GM23338 (cell line): ENCODE data around the gene CADPS2. TPM values are rescaled to one million over a fixed set of nuclear protein-coding genes. Genes with fewer than 3 reads are reported as not detected.
A peak's percentile ranks its signal among the peaks of the same experiment; 100 is the strongest.

Source experiments
- ATAC-seq: fragments of 200-7000 bp; cut with Tn5 transposase; 3 replicates; pipeline ENCODE4 v1.9.1; 2020
- DNase-seq: peaks from one replicate; pipeline ENCODE4 v3.0.0-alpha.2; 2015; ENCODE audit warnings: low spot score
- H2AFZ ChIP-seq: fragments of 200-600 bp; sonication (generic); 2 replicates; pipeline ENCODE4 v1.8.0; 2016; ENCODE audit warnings: antibody characterized with exemption, mild to moderate bottlenecking, moderate library complexity
- H3F3A ChIP-seq: fragments of 200-600 bp; sonication (generic); replicated peaks from 2 replicates; pipeline ENCODE4 v1.8.0; 2017; ENCODE audit warnings: antibody characterized with exemption, mixed run types, low read depth
- H3K27ac ChIP-seq: fragments of 200-600 bp; sonication (generic); 2 replicates; pipeline ENCODE4 v1.6.1; 2016; ENCODE audit warnings: low read depth
- H3K27me3 ChIP-seq: fragments of 200-600 bp; sonication (generic); 2 replicates; pipeline ENCODE4 v1.8.0; 2016; ENCODE audit warnings: mild to moderate bottlenecking, mixed run types, moderate library complexity; ENCODE audit not compliant: insufficient read depth
- H3K36me3 ChIP-seq: fragments of 200-600 bp; sonication (generic); 2 replicates; pipeline ENCODE4 v1.8.0; 2016; ENCODE audit warnings: mild to moderate bottlenecking; ENCODE audit not compliant: insufficient read depth
- H3K4me1 ChIP-seq: fragments of 200-600 bp; sonication (generic); 2 replicates; pipeline ENCODE4 v1.8.0; 2016; ENCODE audit warnings: mild to moderate bottlenecking, moderate library complexity; ENCODE audit not compliant: insufficient read depth
- H3K4me2 ChIP-seq: fragments of 200-600 bp; sonication (generic); 2 replicates; pipeline ENCODE4 v1.7.1; 2017; ENCODE audit warnings: mixed run types
- H3K4me3 ChIP-seq: fragments of 200-600 bp; sonication (generic); 2 replicates; pipeline ENCODE4 v1.6.1; 2016; ENCODE audit warnings: mixed run types
- H3K79me2 ChIP-seq: fragments of 200-600 bp; sonication (generic); replicated peaks from 2 replicates; pipeline ENCODE4 v1.8.0; 2017; ENCODE audit warnings: mild to moderate bottlenecking; ENCODE audit not compliant: insufficient read depth
- H3K9me2 ChIP-seq: fragments of 200-600 bp; sonication (generic); 2 replicates; pipeline ENCODE4 v1.8.0; 2017; ENCODE audit not compliant: insufficient read depth
- H4K20me1 ChIP-seq: fragments of 200-600 bp; sonication (generic); replicated peaks from 2 replicates; pipeline ENCODE4 v1.8.0; 2017; ENCODE audit warnings: mild to moderate bottlenecking; ENCODE audit not compliant: insufficient read depth
- H3K27ac Mint-ChIP-seq: 2 replicates; pipeline ENCODE4 v1.8.0; 2020; ENCODE audit warnings: inconsistent platforms, mild to moderate bottlenecking, moderate library complexity, mixed read lengths
- H3K27me3 Mint-ChIP-seq: 3 replicates; pipeline ENCODE4 v1.8.0; 2022; ENCODE audit warnings: low read depth, mild to moderate bottlenecking, moderate library complexity, mixed read lengths, inconsistent platforms; ENCODE audit not compliant: insufficient read depth, poor library complexity
- H3K36me3 Mint-ChIP-seq: 3 replicates; pipeline ENCODE4 v1.8.0; 2021; ENCODE audit warnings: low read depth, mild to moderate bottlenecking, inconsistent platforms, moderate library complexity, mixed read lengths
- H3K4me1 Mint-ChIP-seq: 3 replicates; pipeline ENCODE4 v1.8.0; 2020; ENCODE audit warnings: mild to moderate bottlenecking, inconsistent platforms, mixed read lengths
- H3K4me3 Mint-ChIP-seq: 3 replicates; pipeline ENCODE4 v1.8.0; 2021; ENCODE audit warnings: moderate library complexity, mild to moderate bottlenecking, inconsistent platforms, mixed read lengths
- H3K9me3 Mint-ChIP-seq: 3 replicates; pipeline ENCODE4 v1.8.0; 2020; ENCODE audit warnings: moderate library complexity, mild to moderate bottlenecking, inconsistent platforms, mixed read lengths
- CTCF ChIP-seq, 2 experiments: fragments of 200-600 bp in 1 of 2; sonication (generic) in 1 of 2; conservative IDR thresholded peaks; 2 replicates each; pipeline versions ENCODE4 v1.5.1 to v1.6.1; 2016 to 2017; ENCODE audit warnings: antibody characterized with exemption in 2 of 2, low read depth in 2 of 2, mild to moderate bottlenecking in 2 of 2, moderate library complexity in 1 of 2
- ETS1 ChIP-seq: IDR thresholded peaks from 2 replicates; pipeline ENCODE4 v1.6.1; 2016; ENCODE audit warnings: antibody characterized with exemption
- JUNB ChIP-seq: IDR thresholded peaks from one replicate; pipeline ENCODE4 v1.6.1; 2016; ENCODE audit warnings: antibody characterized with exemption; ENCODE audit not compliant: unreplicated experiment
- POLR2AphosphoS5 ChIP-seq: IDR thresholded peaks from 2 replicates; pipeline ENCODE4 v1.6.1; 2016; ENCODE audit warnings: antibody characterized with exemption, low read depth
- REST ChIP-seq: IDR thresholded peaks from one replicate; pipeline ENCODE4 v1.6.1; 2018; ENCODE audit warnings: antibody characterized with exemption; ENCODE audit not compliant: unreplicated experiment
- ZNF462 ChIP-seq: fragments of 250-450 bp; sonication (Bioruptor Pico); IDR thresholded peaks from 2 replicates; pipeline ENCODE4 v1.5.0; 2020; ENCODE audit warnings: mild to moderate bottlenecking, moderate library complexity
- polyA plus RNA-seq: library from polyadenylated mRNA; unstranded; fragments of >200 nt; fragmentation: Nextera tagmentation; extraction: Ambion mirVana; gene quantifications from 2 replicates; pipeline ENCODE4 v1.2.1, GENCODE V29; 2016
- total RNA-seq: library from RNA; depleted of rRNA; stranded (reverse); fragments of >200 nt; shearing (Covaris generic); gene quantifications from 2 replicates; pipeline ENCODE4 v1.2.3, GENCODE V29; 2014

Gene CADPS2
- total and polyA plus RNA-seq, 2 experiments from 2014 or later, result 16.3 to 36.9 TPM

GRCh38 chr7:122695816-122696215 is 190.4 kb downstream of the CADPS2 start:
- Histone ChIP-seq H3K36me3 (no peaks in the 10 kb centered on the region), H3F3A (no peaks in the 10 kb centered on the region), H3K4me2 (peak overlapping the region; percentile 19; the same call in 1 of the 2 replicates), H3K4me3 (no peak overlapping the region), H3K4me1 (peaks cover 10% of the 10 kb centered on the region; the same call in 1 of the 2 replicates), H3K27ac (no peak overlapping the region; the same call in 1 of the 2 replicates), H3K9me2 (no peaks in the 10 kb centered on the region), H3K27me3 (no peaks in the 10 kb centered on the region), H3K79me2 (no peaks in the 10 kb centered on the region), H2AFZ (no peak overlapping the region), H4K20me1 (no peaks in the 10 kb centered on the region)
- Mint-ChIP-seq H3K4me1 (peaks cover 14% of the 10 kb centered on the region), H3K27ac (no peak overlapping the region), H3K4me3 (no peak overlapping the region), H3K36me3 (peaks cover 17% of the 10 kb centered on the region), H3K27me3 (no peaks in the 10 kb centered on the region), H3K9me3 (peaks cover 14% of the 10 kb centered on the region)
- TF ChIP-seq REST (no peak), CTCF (conservative IDR thresholded peaks at IDR 0.05; ENCODE audit: low read depth in 2 of 2) (0 out of 4 replicates have a peak, but pooled peaks of 1 of the 2 experiments have one; percentile 5)
- DNase-seq, result no peak
- no peak for ATAC-seq

GRCh38 chr7:122694697-122695096 is 191.6 kb downstream of the CADPS2 start:
- Histone ChIP-seq H2AFZ (no peak overlapping the region), H3K36me3 (no peaks in the 10 kb centered on the region), H3K27ac (no peak overlapping the region), H4K20me1 (no peaks in the 10 kb centered on the region), H3K4me2 (no peak overlapping the region), H3F3A (no peaks in the 10 kb centered on the region), H3K4me3 (no peak overlapping the region), H3K79me2 (no peaks in the 10 kb centered on the region), H3K9me2 (no peaks in the 10 kb centered on the region), H3K27me3 (no peaks in the 10 kb centered on the region), H3K4me1 (peaks cover 10% of the 10 kb centered on the region; the same call in 1 of the 2 replicates)
- no peak overlapping the region for H3K27ac Mint-ChIP-seq
- ATAC-seq (no peak), DNase-seq (no peak)
- peaks cover 10% of the 10 kb centered on the region for H3K4me1 Mint-ChIP-seq
- H3K27me3 Mint-ChIP-seq, result no peaks in the 10 kb centered on the region
- H3K9me3 Mint-ChIP-seq, result peaks cover 14% of the 10 kb centered on the region
- H3K36me3 Mint-ChIP-seq, result peaks cover 17% of the 10 kb centered on the region
- no peak overlapping the region for H3K4me3 Mint-ChIP-seq
- TF ChIP-seq JUNB (no peak), POLR2AphosphoS5 (no peak), ETS1 (no peak), CTCF (conservative IDR thresholded peaks at IDR 0.05; ENCODE audit: low read depth in 2 of 2) (no peak), ZNF462 (CRISPR knock-in tag) (no peak)
